GM21381 (cell line): ENCODE results near the gene DLGAP1.

Experiments
- ATAC-seq: cut with Tn5 transposase; IDR thresholded peaks from one replicate; pipeline ENCODE4 v1.9.1; 2021; ENCODE audit warnings: mild to moderate bottlenecking, moderate library complexity; ENCODE audit not compliant: unreplicated experiment

The DLGAP1 gene

DNA sequence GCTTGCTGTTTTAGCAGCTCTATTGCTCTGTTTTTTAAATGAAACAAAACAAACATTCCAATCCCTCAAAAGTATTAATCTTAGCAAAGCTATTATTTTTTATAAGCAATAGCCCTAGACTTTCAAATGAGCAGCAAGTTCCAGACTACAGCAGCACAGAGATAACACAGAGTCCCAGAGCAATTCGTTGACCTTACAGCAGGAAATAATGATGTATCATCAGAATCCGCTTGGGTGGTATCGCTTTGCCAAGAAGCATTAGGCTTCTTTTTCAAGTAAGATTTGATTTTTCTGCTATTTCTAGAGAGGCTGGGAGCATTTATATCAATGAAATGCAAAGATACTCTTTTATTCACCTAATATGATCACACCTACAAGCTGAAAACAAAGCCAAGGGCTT, 209.7 kb downstream of the DLGAP1 start:
- ATAC-seq, result no peak

DNA sequence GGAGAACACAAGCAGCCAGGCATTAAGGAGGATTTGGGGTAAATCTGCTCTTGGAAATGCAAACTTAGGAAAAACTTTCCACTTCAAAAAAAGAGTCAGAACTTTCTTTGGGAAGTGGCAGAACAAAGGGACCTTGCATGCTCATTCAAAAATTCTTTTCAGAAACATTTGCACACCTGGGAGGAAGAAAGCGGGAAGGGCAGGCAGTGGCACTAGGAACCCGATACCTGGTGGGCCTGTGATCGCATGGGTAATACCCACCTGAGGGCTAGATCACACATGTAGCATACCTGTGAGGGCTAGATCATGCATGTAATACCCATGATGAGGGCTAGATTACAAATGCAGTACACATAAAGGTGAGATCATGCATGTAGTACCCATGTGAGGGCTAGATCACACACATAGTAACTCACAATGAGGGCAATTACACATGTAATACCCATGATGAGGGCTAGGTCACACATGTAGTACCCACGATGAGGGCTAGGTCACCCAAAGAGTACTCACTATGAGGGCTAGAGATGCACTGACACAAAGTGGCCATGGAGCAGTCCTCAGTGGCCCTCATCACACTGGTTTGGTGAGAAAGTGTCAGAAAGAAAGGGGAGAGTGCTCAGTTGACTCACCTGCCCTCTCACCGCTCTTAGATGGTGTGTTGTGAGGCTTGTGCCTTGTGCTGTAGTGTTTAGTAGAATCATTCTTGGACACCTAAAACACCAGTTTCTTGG, 212.5 kb downstream of the DLGAP1 start:
- no peak for ATAC-seq

DNA sequence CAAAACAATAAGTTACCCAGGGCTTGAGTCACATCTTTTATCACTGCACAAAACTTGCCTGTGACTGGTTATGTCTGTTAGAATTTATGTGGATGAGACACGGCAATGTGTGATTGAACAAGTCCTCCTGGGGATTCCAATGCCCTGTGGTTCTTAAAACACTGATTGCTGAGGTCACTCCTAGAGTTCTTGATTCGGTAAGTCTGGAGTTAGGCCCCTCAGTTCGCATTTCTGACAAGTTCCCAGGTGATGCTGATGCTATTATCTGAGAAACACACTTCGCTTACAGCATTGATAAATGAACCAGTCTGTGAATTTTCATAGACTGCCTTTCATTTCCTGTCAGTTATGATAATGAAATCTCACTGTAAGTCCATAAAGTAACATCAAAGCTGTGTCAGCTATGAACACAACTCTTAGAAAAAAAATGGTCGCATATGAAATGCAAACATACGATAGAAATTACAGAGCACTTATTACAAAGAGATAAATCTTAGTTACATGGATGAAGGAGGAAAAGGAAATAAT, 214.0 kb downstream of the DLGAP1 start:
- ATAC-seq, result no peak

DNA sequence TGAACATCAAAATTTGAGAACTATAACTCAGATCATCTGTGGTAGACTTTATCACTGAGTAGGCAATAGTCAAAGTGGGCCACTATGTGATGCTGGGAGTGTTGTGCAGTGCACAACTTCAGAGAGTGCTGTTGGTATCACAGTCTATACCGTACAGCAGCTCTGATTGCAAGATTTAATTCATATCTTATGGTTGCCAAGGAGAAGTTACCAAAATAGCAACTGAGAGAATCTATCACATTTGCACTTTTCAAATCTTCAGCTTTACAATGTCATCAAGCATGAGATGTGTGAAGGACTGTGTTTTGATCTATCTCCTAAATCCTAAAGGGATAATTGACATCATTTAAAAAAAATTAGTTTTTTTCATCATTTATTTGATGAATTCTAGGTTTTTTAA, 216.1 kb downstream of the DLGAP1 start:
- no peak for ATAC-seq

DNA sequence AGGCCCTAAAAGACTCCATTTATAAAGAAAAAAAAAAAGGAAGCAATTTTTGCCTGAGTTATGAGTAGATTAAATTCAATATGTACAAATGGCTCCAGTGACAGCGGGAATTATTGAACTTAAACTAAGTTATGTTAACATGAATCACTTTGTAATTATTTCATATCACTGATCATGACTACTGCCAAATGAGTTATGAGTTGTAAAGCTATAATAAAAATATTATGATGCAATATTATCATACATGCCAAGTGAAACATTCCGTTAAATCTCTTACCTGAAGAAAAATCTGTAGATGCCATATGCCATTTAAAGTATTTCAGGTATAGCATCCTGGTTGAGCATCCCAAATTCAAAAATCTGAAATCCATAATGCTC, 217.5 kb downstream of the DLGAP1 start:
- ATAC-seq, result no peak

DNA sequence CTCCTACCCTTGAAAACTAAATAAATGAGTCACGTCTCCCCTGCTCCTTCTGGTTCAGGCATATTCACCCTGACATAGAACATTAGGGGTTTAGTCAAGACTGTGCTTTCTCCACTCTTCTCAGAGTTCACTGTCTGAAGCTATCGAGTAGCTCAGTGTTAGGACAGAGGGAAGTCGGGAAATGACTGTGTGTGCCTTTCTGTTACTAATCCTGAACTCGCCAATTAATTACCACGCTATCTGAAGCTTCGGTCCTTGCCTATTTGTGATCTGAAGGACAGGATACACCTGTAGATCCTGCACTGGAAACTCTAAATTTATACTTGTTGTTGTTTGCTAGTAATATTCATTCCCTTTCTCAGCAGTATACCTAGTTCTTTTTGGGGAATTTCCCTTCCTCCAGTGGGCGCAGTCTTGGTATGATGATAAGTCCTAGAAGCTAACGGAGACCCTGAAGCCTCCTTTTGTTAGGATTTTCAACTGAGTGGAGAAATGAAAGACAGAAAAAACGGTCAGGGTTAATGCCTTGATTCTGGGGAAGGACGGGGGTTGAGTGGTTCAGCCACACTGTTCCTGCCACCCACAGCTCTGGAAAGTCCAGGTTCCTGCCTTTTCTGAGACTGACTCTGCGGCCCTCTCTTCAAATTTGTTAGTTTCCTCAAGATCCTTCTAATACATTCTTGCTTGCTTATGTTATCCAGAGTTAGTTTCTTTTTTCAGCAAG, 218.0 kb downstream of the DLGAP1 start:
- ATAC-seq, result no peak

DNA sequence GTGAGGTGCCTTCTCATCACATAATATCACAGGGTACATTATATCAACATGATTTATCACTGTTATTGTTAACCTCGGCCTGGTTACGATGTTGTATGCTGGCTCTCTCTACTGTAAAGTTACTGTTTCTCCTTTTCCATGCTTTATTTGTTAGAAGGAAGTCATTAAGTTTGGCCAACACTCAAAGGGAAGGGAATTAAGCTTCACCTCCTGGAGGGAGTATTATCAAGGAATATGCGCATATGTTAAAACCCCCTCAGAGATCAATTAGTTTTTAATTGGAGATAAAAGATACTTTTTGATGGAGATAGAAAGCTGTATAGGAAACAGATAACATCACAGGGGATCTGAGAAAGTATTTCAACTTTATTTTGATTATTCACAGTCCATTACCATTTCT, 221.6 kb downstream of the DLGAP1 start:
- no peak for ATAC-seq

DNA sequence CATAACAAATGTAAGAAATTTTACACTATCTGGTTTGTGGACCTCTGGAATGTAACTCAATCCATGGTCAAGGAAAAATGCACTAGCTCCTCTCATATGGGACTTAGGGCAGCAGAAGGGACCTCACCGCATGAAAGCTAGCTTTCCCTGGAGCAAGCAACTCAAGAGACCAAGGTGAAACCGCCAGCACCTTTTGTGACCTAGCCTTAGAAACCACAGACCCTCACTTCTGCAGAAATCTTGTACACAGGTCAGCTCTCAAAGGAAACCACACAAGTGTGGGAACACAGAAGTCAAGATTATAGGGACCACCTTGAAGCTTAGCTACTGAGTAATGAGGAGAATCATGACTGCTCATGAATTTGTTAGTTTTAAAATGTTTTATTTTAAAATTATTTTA, 222.5 kb downstream of the DLGAP1 start:
- ATAC-seq, result no peak

DNA sequence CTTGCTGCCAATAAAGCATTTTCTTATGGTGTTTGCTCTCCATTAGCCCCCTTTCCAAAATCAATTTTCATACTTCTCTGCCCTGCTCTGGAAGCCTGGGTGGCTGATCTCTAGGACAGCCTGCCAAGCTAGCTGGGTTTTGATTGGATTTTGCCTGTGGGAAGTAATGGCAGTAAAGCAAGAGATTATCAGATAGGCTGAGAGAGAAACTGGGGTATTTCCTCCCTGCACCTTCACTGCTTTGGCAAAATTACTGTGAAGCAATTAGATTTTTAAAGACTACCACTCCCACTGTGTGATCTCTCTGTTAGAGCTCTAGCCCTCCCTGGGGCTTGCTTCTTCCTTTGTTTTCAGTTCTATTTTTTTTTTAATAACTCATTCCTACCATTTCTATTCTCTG, 223.8 kb downstream of the DLGAP1 start:
- no peak for ATAC-seq

DNA sequence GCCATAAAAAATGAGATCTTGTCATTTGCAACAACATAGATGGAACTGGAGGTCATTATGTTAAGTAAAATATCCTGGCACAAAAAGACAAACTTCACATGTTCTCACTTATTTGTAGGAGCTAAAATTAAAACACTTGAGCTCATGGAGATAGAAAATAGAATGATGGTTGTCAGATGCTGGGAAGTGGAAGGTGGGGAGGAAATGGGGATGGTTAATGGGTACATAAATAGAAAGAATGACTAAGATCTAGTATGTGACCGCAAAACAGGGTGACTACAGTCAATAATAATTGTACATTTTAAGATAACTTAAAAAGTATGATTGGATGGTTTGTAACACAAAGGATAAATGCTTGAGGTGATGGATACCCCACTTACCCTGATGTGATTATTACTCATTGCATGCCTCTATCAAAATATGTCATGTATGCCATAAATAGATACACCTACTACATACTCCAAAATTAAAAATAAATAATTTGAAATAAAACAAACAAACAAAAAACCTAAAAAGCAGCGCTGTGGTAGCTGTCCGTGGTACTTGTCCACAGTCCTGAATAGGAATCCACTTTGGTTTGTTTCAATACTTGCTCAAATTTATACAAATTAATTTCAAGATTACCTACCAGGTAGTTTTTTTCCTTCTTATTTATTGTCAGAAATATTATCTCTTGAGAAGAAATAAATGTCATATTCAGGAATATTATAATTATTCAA, 224.5 kb downstream of the DLGAP1 start:
- no peak for ATAC-seq

DNA sequence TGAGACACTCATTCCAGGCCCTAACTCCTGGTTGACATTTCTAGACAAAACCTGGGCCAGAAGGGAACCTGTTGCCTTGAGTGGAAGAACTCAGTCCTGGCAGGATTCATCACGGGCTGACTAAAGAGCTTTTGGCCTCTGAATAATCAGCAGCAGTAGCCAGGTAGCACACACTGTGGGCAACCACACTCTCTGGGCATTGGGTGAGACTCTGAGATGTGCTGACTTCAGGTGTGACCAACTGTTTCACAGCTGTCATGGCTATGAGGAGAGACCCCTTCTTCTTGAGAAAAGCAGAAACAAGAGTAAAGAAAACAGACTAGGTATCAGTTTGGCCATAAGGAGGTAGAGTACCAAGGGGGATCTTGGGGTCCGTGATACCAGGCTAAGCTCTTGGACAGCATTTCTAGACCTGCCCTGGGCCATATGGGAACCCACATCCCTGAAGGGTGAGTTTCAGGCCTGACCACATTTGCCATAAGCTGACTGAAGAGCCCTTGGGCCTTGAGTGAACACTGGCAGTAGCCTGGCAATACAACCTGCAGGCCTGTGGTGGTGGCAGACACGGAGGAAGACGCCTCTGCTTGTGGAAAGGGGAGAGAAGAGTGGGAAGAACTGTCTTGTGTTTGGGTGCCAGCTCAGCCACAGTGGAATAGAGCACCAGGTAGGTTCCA, 230.9 kb downstream of the DLGAP1 start:
- no peak for ATAC-seq

DNA sequence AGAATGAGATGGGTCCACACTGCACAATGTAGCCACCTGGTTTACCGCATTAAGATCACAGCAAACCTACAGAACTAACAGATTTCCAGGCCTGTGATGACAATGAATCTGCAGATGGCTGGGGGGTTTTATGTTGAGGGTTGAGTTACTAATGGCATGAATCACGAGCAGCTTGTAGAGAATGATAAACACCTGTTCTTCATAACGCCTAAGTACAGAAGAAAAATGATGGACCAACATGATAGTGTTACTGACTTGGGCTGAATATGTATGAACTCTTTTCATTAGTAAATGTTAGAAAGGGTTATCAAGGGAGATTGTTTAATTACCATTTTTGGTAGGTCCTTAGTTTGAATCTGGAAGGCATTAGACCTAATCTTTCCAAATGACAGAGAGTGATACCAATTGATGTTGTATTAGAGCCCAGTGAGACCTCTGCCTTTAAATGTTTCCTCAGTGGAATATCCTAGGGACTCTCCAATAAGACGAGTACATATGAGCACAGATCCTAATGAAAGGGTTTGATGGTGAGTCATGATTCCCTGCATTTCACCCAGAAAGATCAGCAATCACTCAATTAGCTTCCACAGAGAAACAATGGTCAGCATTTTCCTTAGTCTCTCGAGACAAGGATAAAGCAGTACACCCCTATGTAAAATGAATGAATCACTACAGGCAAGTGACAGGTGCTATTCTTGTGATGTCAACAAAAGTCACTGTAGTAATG, 243.8 kb downstream of the DLGAP1 start:
- ATAC-seq, result no peak

DNA sequence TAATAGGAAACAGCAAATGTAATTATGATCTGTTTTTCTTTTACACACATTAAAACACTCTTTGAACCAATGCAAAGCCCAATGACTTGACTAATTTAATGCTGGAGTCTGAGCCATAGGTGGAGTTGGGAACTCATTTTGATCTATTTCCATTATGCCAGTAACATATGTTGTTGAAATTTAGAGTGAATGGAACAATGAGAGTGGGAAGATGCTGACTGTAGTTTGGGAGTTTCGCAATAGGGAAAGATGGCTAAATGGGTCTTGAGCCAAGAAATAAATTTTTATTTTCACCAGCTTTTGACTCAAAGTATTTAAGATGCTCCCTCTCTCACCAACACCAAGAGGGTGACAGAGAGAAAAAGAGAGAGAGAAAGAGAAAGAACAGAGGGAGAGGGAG, 246.7 kb downstream of the DLGAP1 start:
- no peak for ATAC-seq

DNA sequence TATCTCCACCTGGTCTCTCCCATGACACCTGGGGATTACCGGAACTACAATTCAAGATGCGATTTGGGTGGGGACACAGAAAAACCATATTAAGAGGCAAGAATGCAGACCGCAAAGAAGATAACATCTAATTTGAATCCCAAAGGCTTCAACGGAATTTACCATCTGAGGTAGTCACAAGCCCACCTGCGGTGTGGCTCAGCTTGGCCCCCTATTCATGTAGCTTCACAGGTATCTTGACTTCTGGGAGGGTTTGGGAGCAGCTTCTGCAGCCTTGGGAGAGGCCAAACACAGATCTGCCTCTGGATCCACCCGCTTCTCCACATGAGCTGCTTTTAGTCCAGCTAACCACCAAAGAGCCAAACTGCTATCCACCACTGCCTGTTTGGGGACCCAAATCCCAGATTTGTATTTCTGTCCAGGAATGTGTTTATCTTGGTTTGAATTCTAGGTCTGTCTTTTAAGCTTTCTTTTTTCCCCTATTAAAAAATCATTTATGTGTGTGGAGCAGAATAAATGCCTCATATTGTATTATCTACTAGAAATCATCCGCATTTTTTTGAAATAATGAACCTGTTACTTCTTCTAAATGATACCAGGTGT, 247.6 kb downstream of the DLGAP1 start:
- ATAC-seq, result no peak

DNA sequence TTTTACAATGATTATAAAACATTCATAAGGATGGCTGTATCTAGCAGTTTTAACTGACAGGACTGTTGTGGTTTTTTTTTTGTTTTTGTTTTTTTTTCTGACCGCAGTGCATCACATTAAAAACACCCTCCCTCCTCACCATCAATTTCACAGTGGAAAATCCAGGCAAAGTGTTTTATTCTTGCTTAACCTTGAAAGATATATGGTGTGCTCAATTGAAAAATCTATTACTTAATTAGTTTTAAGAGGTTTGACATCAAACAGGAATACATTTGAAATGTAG, 250.7 kb downstream of the DLGAP1 start:
- no peak for ATAC-seq

DNA sequence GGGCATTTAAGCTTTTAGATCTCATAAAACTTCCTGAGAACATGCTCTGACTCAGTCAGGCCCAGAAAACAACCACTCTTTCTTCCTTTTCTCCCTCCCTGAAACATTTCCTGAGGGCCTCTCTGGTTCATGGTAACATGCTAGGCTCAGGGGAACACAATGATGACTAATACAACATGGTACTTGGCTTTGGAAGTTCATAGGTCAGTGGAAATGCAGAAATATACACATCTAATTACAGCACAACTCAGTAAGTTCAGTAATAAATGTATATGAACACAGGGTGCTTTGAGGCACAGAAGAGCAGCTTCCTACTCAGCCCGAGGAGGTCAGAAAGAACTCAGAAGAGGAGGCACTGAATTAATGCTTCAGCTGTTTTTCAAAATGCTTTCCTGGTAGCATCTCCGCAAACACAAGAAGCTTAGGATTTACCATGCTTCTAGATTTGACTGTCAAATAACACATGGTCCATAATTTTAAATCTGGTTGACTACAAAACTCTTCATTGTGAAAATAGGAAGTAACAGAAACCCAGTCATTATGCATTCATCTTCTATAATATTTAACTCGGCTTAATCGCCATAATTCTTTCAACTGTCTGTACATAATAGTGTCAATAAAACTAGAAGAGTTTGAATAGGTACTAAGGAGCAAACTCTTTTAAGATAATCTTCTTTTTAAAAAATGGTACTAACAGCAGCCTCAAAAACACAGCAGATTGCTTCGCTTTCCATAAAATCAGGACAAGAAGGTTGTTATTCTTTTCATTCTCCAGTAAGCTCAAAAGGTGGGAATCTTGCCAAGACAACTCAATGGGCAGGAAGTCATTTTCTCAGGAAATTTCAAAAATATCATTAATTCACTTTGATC, 251.3 kb downstream of the DLGAP1 start:
- ATAC-seq, result no peak

DNA sequence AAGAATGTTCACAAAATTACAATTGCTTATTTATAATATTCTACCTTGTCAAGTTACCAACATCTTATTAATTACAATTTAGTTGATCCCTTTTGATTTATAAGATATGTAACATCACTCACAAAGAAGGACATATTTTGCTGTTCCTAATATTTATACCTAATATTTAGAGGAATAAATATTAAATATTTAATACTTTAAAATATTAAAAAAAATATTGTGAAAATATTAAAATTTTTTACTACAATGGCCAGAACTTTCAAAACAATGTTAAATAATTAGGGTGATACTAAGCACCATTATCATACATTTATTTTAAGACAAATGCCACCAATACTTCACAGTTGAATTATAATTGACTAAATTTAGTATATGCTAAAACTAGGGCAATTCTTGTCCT, 254.7 kb downstream of the DLGAP1 start:
- ATAC-seq, result no peak

DNA sequence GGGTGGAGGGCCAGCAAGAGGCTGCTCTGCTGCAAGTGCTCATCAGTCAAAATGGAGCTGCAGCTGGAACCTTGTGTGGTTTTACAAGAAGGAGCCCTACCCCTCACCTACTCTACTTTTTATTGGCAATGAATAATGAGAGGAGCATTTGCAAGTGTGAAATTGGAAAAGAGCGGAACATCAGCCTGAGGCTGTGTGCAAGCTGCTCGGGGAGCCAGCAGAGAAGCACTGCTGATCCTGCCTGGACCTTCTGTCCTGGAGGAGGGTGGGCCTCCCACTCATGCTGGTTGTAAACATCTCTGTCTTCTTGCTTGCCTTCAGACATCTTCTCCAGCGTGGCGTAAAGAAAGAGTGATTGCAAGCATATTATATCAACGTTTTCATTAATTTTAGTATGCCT, 256.2 kb downstream of the DLGAP1 start:
- ATAC-seq, result no peak

DNA sequence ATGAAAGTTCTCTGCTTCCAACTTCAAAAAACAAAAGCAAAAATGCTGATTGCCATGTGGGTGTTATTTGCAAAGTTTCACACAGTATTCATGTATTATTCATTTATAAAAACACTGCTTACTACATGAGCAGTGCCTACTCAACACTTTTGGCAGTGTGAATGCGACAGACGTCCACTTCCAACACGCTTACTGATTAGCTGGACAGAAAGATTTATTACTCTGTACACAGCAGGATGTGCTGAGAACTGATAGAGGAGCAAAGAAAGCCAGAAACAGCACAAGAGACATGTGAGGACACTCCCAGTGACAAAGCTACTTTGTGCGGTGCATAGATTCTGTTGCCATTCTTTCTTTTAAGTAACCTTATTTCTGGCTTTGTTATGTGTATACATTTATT, 258.8 kb downstream of the DLGAP1 start:
- no peak for ATAC-seq

DNA sequence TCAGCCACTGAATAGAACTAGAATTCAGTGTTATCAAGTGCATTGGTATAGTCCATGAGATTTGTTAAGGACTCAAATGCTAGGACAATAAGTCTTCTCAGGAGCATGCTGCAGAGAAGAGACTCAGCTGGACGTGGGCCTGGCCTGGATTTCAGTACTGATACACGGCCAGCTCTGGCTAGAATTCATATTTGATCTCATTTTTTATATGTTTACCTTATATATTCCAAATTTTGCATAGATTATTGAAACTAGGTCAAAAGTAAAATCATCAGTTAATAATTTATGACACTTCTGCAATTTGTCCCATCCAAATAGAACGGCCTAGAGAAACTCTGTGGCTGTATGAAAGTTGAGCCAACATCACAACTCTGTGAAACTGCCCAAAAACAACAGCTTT, 262.0 kb downstream of the DLGAP1 start:
- ATAC-seq, result no peak
